ENCODE measurements around the gene AP3B1.
"Not testable (repeated sequence)": the region's sequence is repeated elsewhere in the genome, so short reads cannot be mapped to it uniquely, and the experiment has no call there.

The AP3B1 gene

GRCh38 chr5:78137290-78137689 is 157.2 kb downstream of the AP3B1 start:
- no peak for DNase-seq

- DNase-seq, result no peak
Measured at GRCh38 chr5:78133423-78133822, 161.1 kb downstream of the AP3B1 start.

GRCh38 chr5:78132507-78132906 is 162.0 kb downstream of the AP3B1 start:
- no peak for DNase-seq

DNA sequence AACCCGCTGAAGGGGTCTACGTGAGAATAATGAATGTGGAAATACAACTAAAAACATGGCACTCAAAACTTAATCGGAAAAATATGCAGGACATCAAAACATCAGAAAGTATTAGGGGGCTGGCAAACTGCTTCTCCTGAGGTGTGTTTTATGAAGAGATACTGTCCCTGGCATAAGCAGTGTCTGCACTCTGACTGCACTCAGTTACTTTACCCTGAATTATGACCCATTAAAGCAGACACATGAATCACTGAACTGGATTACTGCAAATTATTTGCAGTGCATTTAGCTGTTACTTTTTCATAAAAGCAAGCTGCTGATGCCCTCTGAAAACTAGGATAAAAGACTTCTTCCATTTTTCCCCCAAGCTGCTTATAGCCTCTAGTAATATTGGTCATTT is 164.9 kb downstream of the AP3B1 start:
- no peak for DNase-seq

DNA sequence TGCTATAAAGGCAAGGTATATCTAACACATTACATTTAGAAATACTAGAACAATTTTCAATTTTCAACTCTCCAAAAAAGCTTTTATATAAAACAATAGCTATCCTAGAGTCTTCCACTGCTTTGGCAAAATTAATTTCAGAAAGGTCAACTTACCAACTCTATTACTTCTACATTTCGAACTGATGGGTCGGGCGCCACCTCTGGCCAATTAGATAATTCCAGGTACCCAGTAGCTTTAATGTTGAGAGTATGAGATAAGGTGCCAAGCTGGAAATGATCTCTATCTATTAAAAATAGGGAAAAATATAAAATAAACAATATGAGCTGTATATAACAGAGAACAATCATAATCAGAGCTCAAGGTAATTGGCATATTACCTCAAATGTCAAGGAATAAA is 166.6 kb downstream of the AP3B1 start:
- DNase-seq, result no peak

- no peak for DNase-seq
Measured at GRCh38 chr5:78126536-78126935, 168.0 kb downstream of the AP3B1 start.

GRCh38 chr5:78116167-78116566 is 178.3 kb downstream of the AP3B1 start:
- DNase-seq, result no peak

DNA sequence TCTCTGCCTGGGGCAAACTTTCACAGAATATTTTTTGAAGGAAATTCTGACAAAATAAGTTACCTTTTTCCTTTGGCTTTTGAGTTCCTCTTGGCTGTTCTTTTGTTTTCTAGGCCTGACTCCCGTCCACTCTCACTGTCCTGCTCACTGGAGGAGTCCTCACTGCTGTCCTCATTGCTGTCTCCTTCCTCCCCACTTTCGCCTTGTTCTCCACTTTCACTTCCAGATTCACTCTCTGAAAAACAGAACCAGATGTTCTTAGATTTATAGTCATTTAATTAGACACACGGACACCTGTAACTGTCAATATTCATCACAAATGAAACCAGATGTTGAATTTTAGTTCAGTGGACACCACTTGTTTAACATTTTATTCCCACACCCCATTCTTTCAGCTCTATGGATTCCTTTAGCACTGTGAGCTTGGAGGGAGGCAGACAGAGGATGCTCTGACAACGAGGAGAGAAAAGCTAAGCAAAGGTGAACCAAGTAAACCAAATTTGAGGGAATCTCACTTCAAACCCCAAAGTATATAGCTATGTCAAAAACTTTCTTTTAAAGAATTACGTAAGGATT is 180.7 kb downstream of the AP3B1 start:
- no peak for DNase-seq

- no peak for DNase-seq
Measured at GRCh38 chr5:78112931-78113330, 181.6 kb downstream of the AP3B1 start.

GRCh38 chr5:78109891-78110324 is 184.6 kb downstream of the AP3B1 start:
- no peak for DNase-seq

DNA sequence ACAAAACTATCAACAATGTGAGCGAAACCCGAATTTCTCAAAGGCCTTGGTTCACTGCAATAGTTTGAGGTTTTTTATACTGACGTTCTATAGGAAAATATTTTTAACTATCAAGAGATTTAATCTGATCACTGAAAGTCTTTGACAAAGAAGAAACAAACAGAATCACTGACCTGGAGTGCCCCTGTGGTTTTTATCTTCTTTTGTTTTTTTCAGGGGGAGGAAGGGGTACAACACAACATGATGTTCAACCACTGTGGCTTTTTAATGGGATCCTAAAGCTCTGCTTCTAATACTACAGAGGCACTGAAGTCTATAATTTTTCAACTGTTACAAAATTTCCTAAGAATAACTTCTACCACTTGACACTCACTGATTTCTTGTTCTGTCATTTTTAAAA is 185.9 kb downstream of the AP3B1 start:
- no peak for DNase-seq

DNA sequence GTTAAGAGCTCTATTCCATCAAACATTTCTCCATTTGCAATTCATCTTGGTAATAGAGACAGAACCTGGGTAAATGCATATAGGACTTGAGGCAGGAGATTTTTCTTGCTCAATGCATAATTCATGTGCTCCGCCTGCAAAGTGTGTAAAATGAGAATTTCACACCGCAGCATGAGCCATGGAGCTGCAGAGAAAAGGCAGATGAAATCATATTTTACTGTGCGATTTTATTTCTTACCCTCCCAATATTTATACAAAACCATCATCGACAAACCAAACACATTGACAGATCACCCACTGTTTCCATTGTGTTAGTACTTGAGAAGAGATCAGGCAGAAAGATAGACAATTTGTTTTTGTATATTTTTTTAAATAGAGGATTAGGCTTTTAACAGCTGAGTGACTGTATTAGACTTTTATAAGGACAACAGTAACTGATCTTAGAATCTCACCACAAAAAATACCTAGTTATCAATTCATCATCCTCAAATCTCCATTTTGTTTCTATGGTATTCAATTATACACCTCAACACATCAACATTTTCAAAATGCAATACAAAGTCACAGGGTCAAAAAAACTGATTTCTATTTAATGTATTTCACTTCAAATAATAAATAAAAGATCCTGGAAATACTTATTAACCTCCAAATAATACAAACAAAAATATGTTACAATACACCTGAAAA is 191.1 kb downstream of the AP3B1 start:
- DNase-seq, result no peak

GRCh38 chr5:78102500-78102899 is 192.0 kb downstream of the AP3B1 start:
- no peak for DNase-seq

DNA sequence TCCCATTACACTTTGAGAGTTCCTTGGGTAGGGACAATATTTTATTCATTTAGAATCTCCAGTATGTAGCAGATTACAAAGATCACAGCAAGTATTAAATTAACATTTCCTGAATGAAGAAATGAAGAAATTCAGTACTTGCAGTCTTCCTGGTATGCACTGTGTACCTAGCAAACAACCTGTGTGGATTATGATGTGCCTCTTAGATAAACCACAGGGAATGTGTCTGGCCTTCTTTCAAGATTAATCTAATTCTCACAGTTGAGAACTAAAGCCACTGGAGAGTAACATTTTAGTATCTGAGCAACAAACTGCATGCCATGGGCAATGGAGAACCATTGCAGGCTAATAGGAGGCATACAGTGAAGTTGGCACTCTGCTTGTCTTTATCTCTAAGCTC is 199.4 kb downstream of the AP3B1 start:
- no peak for DNase-seq

GRCh38 chr5:78090002-78090401 is 204.5 kb downstream of the AP3B1 start:
- DNase-seq, result no peak

GRCh38 chr5:78078858-78079257 is 215.6 kb downstream of the AP3B1 start:
- DNase-seq, result no peak

DNA sequence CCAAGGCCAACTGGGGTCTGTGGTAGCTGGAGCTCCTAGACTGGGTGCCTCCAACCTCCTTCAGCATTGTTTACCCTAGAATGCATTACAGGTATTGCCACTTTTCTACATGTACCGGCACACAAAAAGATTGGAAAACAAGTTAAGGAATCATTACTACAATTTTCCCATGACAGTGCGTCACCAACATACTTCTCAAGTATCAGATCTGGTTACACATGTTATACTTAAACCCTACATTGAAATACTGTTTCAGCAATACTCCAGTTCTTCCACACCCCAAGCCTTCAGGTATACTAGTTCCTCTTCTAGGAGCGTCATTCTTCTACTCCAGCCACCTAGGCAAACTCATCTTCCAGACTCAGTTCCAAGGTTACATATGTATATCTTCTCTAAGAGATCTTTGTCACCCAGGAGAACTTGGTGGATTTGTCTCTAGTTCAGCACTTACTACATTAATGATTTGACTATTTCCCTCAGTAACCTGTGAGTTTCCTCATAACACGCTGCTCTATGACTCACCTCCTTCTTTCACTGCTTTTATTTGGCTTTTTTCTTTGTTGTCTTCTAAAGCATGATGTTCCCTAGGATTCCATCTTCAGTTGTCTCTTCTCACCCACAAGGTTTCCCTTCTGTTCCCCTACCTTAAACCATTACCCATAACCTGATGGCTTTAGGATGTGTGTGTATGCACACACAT is 217.0 kb downstream of the AP3B1 start:
- no peak for DNase-seq

GRCh38 chr5:78076351-78076750 is 218.1 kb downstream of the AP3B1 start:
- DNase-seq, result no peak

DNA sequence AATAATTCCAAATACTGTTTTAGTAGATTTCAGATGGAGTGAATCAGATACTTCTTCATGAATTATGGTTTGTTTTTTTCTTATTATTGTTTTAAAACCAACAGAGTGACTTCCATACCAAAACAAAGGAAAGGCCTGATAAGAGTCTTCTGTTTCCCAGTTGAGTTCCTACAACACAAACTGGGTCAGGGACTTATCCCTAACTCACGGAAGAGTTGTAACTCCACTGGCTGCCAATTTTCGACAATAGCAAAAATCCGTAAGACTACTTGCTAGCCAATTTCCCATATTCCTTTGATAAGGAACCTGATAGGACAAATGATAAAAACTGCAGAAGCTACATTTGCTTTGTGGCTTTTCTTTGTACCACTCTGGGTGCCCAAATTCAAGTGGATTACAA is 219.2 kb downstream of the AP3B1 start:
- no peak for DNase-seq

- DNase-seq, result not testable (repeated sequence)
Measured at GRCh38 chr5:78070691-78071090, 223.8 kb downstream of the AP3B1 start.

GRCh38 chr5:78067581-78067980 is 226.9 kb downstream of the AP3B1 start:
- not testable (repeated sequence) for DNase-seq

DNA sequence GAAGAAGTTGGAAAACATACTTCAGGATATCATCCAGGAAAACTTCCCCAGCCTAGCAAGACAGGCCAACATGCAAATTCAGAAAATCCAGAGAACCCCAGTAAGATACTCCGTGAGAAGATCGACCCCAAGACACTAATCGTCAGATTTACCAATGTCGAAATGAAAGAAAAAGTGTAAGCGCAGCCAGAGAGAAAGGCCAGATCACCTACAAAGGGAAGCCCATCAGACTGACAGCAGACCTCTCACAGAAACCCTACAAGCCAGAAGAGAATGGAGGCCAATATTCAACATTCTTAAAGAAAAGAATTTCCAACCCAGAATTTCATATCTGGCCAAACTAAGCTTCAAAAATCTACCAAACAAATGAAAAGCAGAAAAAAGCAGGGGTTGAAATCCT is 227.8 kb downstream of the AP3B1 start:
- not testable (repeated sequence) for DNase-seq

DNA sequence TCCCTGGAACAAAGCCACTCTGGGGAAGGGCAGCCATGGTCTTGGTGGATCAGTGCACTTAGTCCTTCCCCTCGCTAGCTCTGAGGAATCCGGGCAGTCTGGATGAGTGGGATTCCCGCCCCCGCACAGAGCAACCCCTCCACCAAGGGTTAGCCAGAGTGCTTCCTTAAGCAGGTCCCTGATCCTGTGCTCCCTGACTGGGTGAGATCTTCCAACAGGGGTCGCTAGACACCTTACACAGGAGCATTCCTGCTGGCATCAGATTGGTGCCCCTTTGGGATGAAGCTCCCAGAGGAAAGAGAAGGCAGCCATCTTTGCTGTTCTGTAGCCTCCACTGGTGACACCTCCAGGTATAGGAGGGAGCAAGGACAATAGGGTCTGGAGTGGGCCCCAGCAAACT is 228.8 kb downstream of the AP3B1 start:
- DNase-seq, result no peak

DNA sequence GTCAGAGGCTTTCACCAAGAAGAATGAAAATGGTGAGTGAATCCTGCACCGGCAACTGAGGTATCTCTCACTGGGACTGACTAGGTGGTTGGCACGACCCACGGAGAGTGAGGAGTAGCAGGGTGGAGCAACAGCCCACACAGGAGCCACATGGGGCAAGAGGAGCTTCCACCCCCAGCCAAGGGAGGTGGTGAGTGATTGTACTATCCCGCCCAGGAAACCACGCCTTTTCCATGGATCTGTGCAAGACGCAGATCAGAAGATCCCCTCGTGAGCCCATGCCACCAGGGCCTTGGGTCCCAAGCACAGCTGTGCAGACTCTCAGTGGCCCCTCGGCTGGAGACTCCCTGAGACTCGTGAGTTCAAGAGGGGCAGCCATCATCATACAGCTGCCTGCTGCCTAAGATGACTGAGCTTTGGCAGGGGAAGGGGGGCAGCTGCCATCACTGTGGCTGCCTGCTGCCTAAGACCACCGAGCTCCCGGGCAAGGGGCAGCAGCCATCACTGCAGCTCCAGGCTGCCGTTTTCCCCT is 229.5 kb downstream of the AP3B1 start:
- no peak for DNase-seq

Data from activated CD4-positive, alpha-beta T cell treated with anti-CD3 and anti-CD28 coated beads, Interleukin-2, amount 50 U/mL, for 48 hours (primary cell).